Fibroblast of mammary gland (primary cell): ENCODE data around the gene HOXA4.
A peak's percentile ranks its signal among the peaks of the same experiment; 100 is the strongest.

Experiments
- DNase-seq: peaks from one replicate; pipeline ENCODE4 v3.0.0-alpha.2; 2010; ENCODE audit warnings: low read depth
- H3K4me3 ChIP-seq: 2 replicates; pipeline ENCODE4 v1.5.1; 2011; ENCODE audit warnings: low read depth, mild to moderate bottlenecking, low read length, moderate library complexity; ENCODE audit not compliant: control insufficient read depth
- CTCF ChIP-seq: conservative IDR thresholded peaks from 2 replicates; pipeline ENCODE4 v1.5.1; 2011; ENCODE audit warnings: low read depth, low read length, inconsistent platforms; ENCODE audit not compliant: control insufficient read depth, insufficient read depth

The HOXA4 gene

GRCh38 chr7:27168265-27168947, 37.8 kb upstream of the HOXA4 start:
- DNase-seq: peak; percentile 75
- TF ChIP-seq CTCF: no peak
- peak overlapping the region; percentile 60 for H3K4me3 ChIP-seq

- peak; percentile 83 for DNase-seq
- no peak for TF ChIP-seq CTCF
- peak overlapping the region; percentile 60 for H3K4me3 ChIP-seq
These were observed 37.3 kb upstream of the HOXA4 start for GRCh38 chr7:27167916-27168264.

- H3K4me3 ChIP-seq: peak overlapping the region; percentile 77
- no peak for TF ChIP-seq CTCF
- peak; percentile 71 for DNase-seq
These were observed 36.3 kb upstream of the HOXA4 start for GRCh38 chr7:27166531-27167505.

GRCh38 chr7:27165996-27166530, 35.5 kb upstream of the HOXA4 start:
- TF ChIP-seq CTCF: no peak

GRCh38 chr7:27165089-27165995, 34.8 kb upstream of the HOXA4 start, which contains the start of gene HOXA9:
HOXA9 (minus strand) TSS chr7:27165537; CDS start chr7:27165457, 80 bp downstream.
- H3K4me3 ChIP-seq: peak within 1 kb of the TSS; percentile 77
- peak; percentile 96 for DNase-seq
- TF ChIP-seq CTCF: no peak

More at GRCh38 chr7:27165996-27166530, 35.5 kb upstream of the HOXA4 start:
- H3K4me3 ChIP-seq: peak overlapping the region; percentile 77
- peak; percentile 62 for DNase-seq
